ENCODE results near the gene RAPGEF4. TPM values are rescaled to one million over a fixed set of nuclear protein-coding genes. Genes with fewer than 3 reads are reported as not detected.

The RAPGEF4 gene
- total RNA-seq, 1 experiment from 2014 or later, result 1.4 TPM

DNA sequence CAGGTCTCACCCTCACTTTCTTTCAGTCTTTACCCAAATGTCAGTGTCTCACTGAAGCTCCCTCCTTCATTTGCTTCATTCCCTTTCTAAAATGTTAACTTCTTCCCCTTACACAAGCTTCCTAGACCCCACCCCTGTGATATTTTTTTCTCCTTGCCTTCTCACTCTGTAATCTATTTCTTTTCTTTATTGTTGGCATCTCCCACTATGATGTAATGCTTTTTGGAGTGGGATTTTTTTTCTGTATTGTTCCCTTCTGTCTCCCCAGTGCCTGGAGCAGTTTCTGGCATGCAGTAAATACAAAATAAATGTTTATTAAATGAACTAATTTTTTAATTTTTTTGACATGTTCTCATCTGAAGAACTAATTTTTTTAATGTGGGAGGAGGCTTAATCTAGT lies 284.1 kb downstream of the RAPGEF4 start:
- no peaks in the 10 kb centered on the region for H3K27me3 Mint-ChIP-seq (ENCODE audit: low read depth)
- Histone ChIP-seq H3K9me3 (ENCODE audit: control insufficient read depth, low read depth, low read length) (no peaks in the 10 kb centered on the region), H2AK5ac (ENCODE audit: insufficient read length, low read length) (no peak overlapping the region), H3K9ac (ENCODE audit: extremely low read depth, insufficient read length, low read length) (no peak overlapping the region), H3K79me2 (ENCODE audit: insufficient read depth, low read length) (no peaks in the 10 kb centered on the region), H3T11ph (ENCODE audit: low read length) (no peak overlapping the region), H3K27ac (ENCODE audit: insufficient read length, low read depth, low read length) (no peak overlapping the region), H4K5ac (ENCODE audit: insufficient read length, low read depth, low read length) (no peak overlapping the region), H4K20me1 (ENCODE audit: control insufficient read depth, insufficient read depth, insufficient read length) (no peaks in the 10 kb centered on the region), H3K14ac (ENCODE audit: insufficient read depth, low read length) (no peak overlapping the region), H3K27me3 (ENCODE audit: insufficient read depth, low read length) (no peaks in the 10 kb centered on the region), H3K4me2 (ENCODE audit: insufficient read depth, insufficient read length, low read length) (no peak overlapping the region), H3K4ac (ENCODE audit: low read depth, low read length) (no peak overlapping the region), H2BK20ac (ENCODE audit: low read depth, low read length, poor library complexity, severe bottlenecking) (no peak overlapping the region), H2BK120ac (ENCODE audit: low read depth, low read length, poor library complexity, severe bottlenecking) (no peak overlapping the region), H2AFZ (ENCODE audit: low read length) (no peak overlapping the region), H4K91ac (ENCODE audit: insufficient read length, low read depth, low read length) (no peak overlapping the region), H2BK15ac (ENCODE audit: low read depth, low read length) (no peak overlapping the region), H2BK5ac (ENCODE audit: insufficient read length, low read length) (no peak overlapping the region), H3K4me1 (ENCODE audit: insufficient read depth, low read length) (no peaks in the 10 kb centered on the region), H2BK12ac (ENCODE audit: insufficient read length, low read depth, low read length) (no peak overlapping the region), H3K56ac (ENCODE audit: insufficient read length, low read depth, low read length) (no peak overlapping the region), H3K79me1 (ENCODE audit: insufficient read depth, low read depth, low read length, poor library complexity, severe bottlenecking) (no peaks in the 10 kb centered on the region), H3K18ac (ENCODE audit: insufficient read length, low read depth, low read length) (no peak overlapping the region), H3K23me2 (ENCODE audit: insufficient read length, low read depth, low read length, poor library complexity, severe bottlenecking) (no peaks in the 10 kb centered on the region), H3K23ac (ENCODE audit: insufficient read length, low read depth, low read length) (no peak overlapping the region), H4K8ac (replicated peaks; ENCODE audit: insufficient read length, low read depth, low read length) (no peak overlapping the region)
- no peaks in the 10 kb centered on the region for H3K4me1 Mint-ChIP-seq
- DNase-seq, result no peak
- TF ChIP-seq, protein P1, sequence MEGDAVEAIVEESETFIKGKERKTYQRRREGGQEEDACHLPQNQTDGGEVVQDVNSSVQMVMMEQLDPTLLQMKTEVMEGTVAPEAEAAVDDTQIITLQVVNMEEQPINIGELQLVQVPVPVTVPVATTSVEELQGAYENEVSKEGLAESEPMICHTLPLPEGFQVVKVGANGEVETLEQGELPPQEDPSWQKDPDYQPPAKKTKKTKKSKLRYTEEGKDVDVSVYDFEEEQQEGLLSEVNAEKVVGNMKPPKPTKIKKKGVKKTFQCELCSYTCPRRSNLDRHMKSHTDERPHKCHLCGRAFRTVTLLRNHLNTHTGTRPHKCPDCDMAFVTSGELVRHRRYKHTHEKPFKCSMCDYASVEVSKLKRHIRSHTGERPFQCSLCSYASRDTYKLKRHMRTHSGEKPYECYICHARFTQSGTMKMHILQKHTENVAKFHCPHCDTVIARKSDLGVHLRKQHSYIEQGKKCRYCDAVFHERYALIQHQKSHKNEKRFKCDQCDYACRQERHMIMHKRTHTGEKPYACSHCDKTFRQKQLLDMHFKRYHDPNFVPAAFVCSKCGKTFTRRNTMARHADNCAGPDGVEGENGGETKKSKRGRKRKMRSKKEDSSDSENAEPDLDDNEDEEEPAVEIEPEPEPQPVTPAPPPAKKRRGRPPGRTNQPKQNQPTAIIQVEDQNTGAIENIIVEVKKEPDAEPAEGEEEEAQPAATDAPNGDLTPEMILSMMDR (conservative IDR thresholded peaks at IDR 0.05), result no peak
- no peaks in the 10 kb centered on the region for H3K36me3 Mint-ChIP-seq (ENCODE audit: insufficient read depth in 1 of 3, low read depth in 3 of 3)
- H3K9me3 Mint-ChIP-seq, result no peaks in the 10 kb centered on the region
- no peak overlapping the region for H3K4me3 Mint-ChIP-seq
- H3K27ac Mint-ChIP-seq, result no peak overlapping the region
